K562 treated with DMSO at 1 percent for 48 hours (cell line): ENCODE data around the gene SFT2D3. TPM values are rescaled to one million over a fixed set of nuclear protein-coding genes. Genes with fewer than 3 reads are reported as not detected.

Experiments
- total RNA-seq: library from RNA; unstranded; fragments of 300-600 nt; gene quantifications from 2 replicates; pipeline ENCODE4 v1.2.3, GENCODE V29; 2022; ENCODE audit warnings: low replicate concordance; ENCODE audit errors: extremely low read depth

The SFT2D3 gene, protein sequence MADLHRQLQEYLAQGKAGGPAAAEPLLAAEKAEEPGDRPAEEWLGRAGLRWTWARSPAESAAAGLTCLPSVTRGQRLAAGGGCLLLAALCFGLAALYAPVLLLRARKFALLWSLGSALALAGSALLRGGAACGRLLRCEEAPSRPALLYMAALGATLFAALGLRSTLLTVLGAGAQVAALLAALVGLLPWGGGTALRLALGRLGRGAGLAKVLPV
- total RNA-seq, result not detected in 2 replicates

DNA sequence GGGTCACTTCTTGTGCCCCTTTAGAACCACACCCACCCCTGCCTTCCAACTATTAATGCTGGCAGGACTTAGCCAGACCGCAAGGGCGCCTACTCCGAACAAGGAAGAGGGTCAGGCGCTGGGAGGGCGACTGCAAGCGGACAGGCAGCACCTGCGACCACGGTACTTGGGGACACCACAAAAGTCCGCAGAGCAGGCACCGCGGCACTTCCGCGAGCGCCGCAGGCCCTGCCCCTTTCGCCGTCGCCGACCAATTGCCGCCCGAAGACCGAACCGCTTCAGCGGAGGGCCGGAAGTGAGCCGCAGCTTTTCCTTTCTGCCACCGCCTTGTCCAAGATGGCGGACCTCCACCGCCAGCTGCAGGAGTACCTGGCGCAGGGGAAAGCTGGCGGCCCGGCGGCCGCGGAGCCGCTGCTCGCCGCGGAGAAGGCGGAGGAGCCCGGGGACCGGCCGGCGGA, at the start of gene SFT2D3:
Gene SFT2D3, plus strand, starts transcription at position 305 of the 458 bp plus-strand sequence. Its CDS starts 32 bp downstream, at position 337.

DNA sequence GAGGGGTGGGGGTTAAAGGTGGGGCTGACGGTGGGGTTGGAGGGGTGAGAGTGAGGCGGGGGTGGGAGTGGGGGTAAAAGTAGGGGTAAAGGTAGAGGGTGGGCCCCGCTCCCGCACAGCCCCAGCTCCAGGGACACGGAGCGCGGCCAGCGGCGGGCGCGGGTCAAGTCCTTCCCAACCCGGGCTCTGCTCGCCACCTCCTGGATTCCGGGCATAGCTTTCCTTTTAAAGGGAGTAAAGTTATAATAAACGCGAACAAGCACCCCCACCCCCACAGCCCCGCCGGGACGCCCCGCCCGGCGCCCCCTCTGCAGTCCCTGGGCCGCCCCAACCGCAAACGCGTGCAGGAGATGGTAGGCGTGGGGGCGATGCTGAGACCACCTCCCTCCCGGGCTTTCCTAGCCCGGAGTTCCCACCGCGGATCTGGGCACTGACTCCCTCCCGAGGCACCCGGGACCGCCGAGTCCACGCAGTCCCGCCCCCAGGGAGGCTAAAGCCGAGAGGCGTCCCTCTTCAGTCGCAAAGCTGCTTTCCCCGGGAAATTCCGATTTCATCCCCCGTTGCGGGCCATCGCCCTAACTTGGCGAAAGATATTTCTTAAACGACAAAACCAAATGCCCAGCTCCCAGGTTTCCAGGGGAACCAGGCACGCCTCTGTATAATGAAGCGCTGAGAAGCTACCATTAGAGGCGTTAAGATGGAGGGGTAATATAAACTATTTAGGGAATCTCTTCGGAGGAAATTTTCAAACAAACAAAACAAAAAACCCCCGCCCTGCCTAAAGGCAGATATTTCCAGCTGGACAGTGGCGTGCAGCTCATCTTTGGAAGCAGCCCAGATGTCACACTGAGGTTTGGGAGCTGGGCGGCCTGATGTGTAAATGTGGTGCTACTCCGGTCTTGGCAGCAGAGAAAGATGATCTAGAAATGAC, 25.7 kb upstream of the SFT2D3 start, which contains the start of gene LIMS2:
Gene LIMS2, minus strand, starts transcription at position 200 of the 931 bp plus-strand sequence. CDS start 506 bp downstream, outside the sequence.

Other genes starting within 250 kb of the SFT2D3 start
- gene IWS1, start 175.0 kb upstream of the SFT2D3 start, total RNA-seq, result not detected in 2 replicates
- gene MYO7B, start 165.8 kb upstream of the SFT2D3 start, total RNA-seq, result not detected in 2 replicates
- not detected in 2 replicates for gene GPR17, start 55.3 kb upstream of the SFT2D3 start, total RNA-seq
- not detected in 2 replicates for gene LIMS2, start 26.0 kb upstream of the SFT2D3 start, total RNA-seq
- gene WDR33, start 109.7 kb downstream of the SFT2D3 start, total RNA-seq, result not detected in 2 replicates
- gene POLR2D, start 156.7 kb downstream of the SFT2D3 start, total RNA-seq, result not detected in 2 replicates
- not detected in 2 replicates for gene AMMECR1L, start 184.5 kb downstream of the SFT2D3 start, total RNA-seq